ENCODE measurements around the gene CLMN. TPM values are rescaled to one million over a fixed set of nuclear protein-coding genes. Genes with fewer than 3 reads are reported as not detected.

The CLMN gene
- total and polyA plus RNA-seq, 10 of the 15 experiments (the other 5 are each of a cell fraction or from before 2014, with no cell fraction given) = 7.8 to 49.3 (median 18.5) TPM

DNA sequence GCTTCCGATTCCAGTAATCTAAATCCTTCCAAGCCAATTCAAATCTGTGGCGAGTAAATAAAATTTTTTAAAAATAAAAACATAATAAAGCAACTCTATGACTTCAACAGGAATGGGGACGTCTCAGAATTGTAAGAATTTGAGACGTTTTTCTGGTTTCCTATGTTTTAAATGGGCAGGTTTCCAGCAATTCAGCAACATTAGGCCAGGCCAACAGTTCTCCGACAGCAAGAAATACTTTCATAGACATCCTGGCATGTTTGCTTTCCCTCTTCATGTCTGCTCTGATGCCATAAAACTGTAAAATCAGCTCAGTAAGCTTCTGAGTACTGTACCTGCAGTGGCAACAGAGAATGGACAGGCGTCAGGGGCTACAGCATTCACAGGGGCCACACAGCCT lies 126.6 kb downstream of the CLMN start (continued):
- TF ChIP-seq, protein P1, sequence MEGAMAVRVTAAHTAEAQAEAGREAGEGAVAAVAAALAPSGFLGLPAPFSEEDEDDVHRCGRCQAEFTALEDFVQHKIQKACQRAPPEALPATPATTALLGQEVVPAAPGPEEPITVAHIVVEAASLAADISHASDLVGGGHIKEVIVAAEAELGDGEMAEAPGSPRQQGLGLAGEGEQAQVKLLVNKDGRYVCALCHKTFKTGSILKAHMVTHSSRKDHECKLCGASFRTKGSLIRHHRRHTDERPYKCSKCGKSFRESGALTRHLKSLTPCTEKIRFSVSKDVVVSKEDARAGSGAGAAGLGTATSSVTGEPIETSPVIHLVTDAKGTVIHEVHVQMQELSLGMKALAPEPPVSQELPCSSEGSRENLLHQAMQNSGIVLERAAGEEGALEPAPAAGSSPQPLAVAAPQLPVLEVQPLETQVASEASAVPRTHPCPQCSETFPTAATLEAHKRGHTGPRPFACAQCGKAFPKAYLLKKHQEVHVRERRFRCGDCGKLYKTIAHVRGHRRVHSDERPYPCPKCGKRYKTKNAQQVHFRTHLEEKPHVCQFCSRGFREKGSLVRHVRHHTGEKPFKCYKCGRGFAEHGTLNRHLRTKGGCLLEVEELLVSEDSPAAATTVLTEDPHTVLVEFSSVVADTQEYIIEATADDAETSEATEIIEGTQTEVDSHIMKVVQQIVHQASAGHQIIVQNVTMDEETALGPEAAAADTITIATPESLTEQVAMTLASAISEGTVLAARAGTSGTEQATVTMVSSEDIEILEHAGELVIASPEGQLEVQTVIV (IDR thresholded peaks at IDR 0.05; ENCODE audit: borderline replicate concordance, partially characterized antibody) = no peak
- no peak for TF ChIP-seq ZNF622 (IDR thresholded peaks at IDR 0.05)
- TF ChIP-seq, protein P2, sequence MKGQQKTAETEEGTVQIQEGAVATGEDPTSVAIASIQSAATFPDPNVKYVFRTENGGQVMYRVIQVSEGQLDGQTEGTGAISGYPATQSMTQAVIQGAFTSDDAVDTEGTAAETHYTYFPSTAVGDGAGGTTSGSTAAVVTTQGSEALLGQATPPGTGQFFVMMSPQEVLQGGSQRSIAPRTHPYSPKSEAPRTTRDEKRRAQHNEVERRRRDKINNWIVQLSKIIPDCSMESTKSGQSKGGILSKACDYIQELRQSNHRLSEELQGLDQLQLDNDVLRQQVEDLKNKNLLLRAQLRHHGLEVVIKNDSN (IDR thresholded peaks at IDR 0.05; ENCODE audit: borderline replicate concordance, extremely low read length, insufficient read depth, low read depth, low read length) = no peak
- no peak for TF ChIP-seq ATF7 (IDR thresholded peaks at IDR 0.05; ENCODE audit: low read depth)
- TF ChIP-seq JUND (IDR thresholded peaks at IDR 0.05; ENCODE audit: low read depth, low read length) = no peak
- no peak for TF ChIP-seq ASH2L (IDR thresholded peaks at IDR 0.05; ENCODE audit: borderline replicate concordance, low read depth)
- TF ChIP-seq SMAD1 (IDR thresholded peaks at IDR 0.05; ENCODE audit: low read depth, partially characterized antibody) = no peak
- TF ChIP-seq SP1 (IDR thresholded peaks at IDR 0.05; ENCODE audit: low read depth, low read length) = no peak
- TF ChIP-seq, protein P3, sequence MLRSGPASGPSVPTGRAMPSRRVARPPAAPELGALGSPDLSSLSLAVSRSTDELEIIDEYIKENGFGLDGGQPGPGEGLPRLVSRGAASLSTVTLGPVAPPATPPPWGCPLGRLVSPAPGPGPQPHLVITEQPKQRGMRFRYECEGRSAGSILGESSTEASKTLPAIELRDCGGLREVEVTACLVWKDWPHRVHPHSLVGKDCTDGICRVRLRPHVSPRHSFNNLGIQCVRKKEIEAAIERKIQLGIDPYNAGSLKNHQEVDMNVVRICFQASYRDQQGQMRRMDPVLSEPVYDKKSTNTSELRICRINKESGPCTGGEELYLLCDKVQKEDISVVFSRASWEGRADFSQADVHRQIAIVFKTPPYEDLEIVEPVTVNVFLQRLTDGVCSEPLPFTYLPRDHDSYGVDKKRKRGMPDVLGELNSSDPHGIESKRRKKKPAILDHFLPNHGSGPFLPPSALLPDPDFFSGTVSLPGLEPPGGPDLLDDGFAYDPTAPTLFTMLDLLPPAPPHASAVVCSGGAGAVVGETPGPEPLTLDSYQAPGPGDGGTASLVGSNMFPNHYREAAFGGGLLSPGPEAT (IDR thresholded peaks at IDR 0.05; ENCODE audit: low read depth) = no peak
- TF ChIP-seq, protein P4, sequence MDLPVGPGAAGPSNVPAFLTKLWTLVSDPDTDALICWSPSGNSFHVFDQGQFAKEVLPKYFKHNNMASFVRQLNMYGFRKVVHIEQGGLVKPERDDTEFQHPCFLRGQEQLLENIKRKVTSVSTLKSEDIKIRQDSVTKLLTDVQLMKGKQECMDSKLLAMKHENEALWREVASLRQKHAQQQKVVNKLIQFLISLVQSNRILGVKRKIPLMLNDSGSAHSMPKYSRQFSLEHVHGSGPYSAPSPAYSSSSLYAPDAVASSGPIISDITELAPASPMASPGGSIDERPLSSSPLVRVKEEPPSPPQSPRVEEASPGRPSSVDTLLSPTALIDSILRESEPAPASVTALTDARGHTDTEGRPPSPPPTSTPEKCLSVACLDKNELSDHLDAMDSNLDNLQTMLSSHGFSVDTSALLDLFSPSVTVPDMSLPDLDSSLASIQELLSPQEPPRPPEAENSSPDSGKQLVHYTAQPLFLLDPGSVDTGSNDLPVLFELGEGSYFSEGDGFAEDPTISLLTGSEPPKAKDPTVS (IDR thresholded peaks at IDR 0.05; ENCODE audit: low read depth, low read length) = no peak

Data from GM12878 (cell line).